NT2/D1 (cell line): Measurements from ENCODE around the gene SUPT20HL1.

Experiments
- SUZ12 ChIP-seq: IDR thresholded peaks from 2 replicates; pipeline ENCODE4 v1.6.1; 2011; ENCODE audit not compliant: insufficient read length, insufficient read depth; ENCODE audit errors: extremely low read depth
- YY1 ChIP-seq: IDR thresholded peaks from 2 replicates; pipeline ENCODE4 v1.6.1; 2011; ENCODE audit not compliant: insufficient read length, insufficient read depth
- ZNF274 ChIP-seq: IDR thresholded peaks from 2 replicates; pipeline ENCODE4 v1.6.1; 2011; ENCODE audit warnings: mild to moderate bottlenecking, low read depth, low read length

DNA sequence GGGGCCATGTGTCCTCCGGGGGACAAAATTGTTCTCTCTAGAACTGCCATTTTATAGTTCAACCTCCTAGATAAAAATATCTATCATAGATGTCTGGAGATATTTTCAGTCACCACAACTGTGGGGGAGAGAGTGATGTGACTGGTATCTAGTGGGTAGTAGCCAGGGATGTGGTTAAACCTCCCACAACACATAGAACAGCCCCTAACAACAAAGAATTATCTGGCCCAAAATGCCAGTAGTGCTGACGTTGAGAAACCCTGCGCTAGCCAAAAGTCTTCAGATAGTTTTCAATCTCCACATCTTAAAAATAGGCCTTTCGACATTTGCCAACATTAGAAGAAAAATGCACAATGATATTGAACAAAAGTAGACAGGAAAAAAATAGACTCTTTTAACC, 27.6 kb upstream of the SUPT20HL1 start:
- no peak for TF ChIP-seq SUZ12
- no peak for TF ChIP-seq YY1
- TF ChIP-seq ZNF274, result no peak
